SU-DHL-6 (cell line): ENCODE data around the gene EIF2B2.

Experiments used
- EZH2phosphoT487 ChIP-seq: fragments of 200-600 bp; sonication (generic), shearing (Covaris generic); conservative IDR thresholded peaks from 2 replicates; pipeline ENCODE4 v1.6.1; 2018; ENCODE audit warnings: mild to moderate bottlenecking, antibody characterized with exemption, low read length, moderate library complexity, mixed read lengths
- TF ChIP-seq, protein P1 (sequence below): fragments of 200-600 bp; sonication (generic); IDR thresholded peaks from one replicate; pipeline ENCODE4 v1.5.1; 2017; ENCODE audit warnings: antibody characterized with exemption, mild to moderate bottlenecking, low read length, moderate library complexity; ENCODE audit not compliant: insufficient read depth, poor library complexity, severe bottlenecking

DNA sequence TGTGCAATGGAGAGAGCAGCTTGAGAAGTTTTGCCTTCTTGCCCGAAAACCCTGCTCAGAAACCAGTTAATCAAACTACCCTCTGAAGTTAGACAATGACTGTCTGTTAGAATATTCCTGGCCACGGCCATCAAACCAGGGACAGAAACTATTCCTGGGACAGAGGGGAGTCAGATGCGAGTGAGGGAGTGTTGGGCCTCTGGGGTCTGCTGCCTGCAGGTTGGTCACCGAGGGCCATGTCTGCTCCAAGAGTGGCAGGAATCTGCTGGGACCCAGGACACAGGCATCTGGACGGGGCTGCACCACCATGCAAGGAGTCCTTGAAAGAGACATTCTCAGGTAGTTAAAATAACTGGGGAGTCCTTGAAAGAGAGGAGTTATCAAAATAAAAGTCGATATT, 16.9 kb upstream of the EIF2B2 start:
- TF ChIP-seq, protein P1, sequence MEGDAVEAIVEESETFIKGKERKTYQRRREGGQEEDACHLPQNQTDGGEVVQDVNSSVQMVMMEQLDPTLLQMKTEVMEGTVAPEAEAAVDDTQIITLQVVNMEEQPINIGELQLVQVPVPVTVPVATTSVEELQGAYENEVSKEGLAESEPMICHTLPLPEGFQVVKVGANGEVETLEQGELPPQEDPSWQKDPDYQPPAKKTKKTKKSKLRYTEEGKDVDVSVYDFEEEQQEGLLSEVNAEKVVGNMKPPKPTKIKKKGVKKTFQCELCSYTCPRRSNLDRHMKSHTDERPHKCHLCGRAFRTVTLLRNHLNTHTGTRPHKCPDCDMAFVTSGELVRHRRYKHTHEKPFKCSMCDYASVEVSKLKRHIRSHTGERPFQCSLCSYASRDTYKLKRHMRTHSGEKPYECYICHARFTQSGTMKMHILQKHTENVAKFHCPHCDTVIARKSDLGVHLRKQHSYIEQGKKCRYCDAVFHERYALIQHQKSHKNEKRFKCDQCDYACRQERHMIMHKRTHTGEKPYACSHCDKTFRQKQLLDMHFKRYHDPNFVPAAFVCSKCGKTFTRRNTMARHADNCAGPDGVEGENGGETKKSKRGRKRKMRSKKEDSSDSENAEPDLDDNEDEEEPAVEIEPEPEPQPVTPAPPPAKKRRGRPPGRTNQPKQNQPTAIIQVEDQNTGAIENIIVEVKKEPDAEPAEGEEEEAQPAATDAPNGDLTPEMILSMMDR: no peak
- TF ChIP-seq EZH2phosphoT487: no peak
